HG03064 (cell line): Measurements from ENCODE around the gene GLI3.

Experiments
- ATAC-seq: cut with Tn5 transposase; IDR thresholded peaks from one replicate; pipeline ENCODE4 v1.9.1; 2021; ENCODE audit warnings: low read depth; ENCODE audit not compliant: unreplicated experiment

GLI3 gene

DNA sequence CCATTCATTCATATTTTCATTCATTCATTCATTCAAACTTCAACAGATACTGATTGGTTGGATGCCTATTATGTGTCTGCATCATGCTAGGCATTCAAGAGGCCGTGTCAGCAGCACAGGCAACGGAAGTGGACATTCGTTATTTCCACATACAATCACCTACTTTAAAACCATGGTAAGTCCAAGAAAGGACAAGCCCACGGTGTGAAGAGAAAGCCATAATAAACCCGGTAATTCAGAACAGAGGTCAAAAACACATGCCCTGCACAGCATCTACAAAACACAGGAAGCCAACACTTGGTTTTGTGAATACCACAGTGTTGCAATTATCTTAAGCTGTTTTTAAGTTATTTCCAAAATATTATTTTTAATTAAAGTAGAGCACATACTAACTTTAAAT lies 126.7 kb downstream of the GLI3 start:
- no peak for ATAC-seq

DNA sequence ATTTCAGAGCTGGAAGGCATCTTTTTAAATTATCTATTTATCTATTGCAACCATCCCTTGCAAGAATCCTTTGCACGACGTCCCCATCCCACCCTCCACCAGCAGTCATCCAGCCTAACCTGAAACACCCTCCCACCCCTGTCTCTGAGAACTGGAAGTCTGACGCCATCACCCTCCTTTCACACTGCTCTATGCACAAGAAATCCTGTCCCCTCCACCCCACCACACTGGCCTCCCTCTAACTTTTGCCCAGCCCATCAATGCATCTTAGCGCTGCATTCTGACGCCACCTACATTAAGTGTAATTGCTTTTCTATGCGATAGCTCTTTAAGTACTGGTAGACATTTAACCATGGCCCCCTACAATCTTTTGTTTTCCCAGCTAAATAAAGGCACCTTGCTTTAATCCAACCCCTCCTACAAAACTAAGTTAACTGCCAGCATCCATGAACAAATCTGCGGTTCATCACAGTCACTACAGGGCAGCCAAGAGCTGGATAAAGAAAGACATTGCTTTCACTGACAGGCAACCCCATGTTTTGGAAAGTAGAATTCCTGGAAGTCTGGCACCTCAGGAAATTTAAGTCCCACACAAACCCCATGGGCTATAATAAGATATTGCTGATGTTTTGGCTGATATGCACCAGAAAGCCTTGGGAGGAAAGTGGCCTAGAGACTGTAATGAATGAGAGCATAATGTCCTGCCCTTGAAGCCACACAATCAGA lies 128.0 kb downstream of the GLI3 start:
- ATAC-seq: no peak

- ATAC-seq: no peak
Observed at GRCh38 chr7:42107484-42108240, 129.3 kb downstream of the GLI3 start.

DNA sequence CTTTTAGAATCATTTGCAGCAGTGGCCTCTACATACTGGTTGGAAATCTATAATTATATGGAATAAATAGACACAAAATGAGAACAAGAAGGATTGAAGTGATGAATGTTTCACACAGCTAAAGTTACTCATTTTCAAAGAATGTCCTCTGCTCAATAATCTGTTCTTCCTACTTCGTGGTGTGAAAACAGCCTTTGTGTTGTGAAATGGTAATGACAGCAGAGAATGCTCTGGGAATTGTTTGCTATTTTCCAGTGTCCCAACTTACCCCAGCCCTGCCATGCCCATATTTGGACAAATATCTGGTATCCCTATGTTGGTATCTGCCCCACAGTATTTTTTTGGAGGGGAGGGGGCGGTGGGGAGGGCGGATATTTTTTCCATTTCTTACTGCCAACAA lies 130.4 kb downstream of the GLI3 start:
- no peak for ATAC-seq

DNA sequence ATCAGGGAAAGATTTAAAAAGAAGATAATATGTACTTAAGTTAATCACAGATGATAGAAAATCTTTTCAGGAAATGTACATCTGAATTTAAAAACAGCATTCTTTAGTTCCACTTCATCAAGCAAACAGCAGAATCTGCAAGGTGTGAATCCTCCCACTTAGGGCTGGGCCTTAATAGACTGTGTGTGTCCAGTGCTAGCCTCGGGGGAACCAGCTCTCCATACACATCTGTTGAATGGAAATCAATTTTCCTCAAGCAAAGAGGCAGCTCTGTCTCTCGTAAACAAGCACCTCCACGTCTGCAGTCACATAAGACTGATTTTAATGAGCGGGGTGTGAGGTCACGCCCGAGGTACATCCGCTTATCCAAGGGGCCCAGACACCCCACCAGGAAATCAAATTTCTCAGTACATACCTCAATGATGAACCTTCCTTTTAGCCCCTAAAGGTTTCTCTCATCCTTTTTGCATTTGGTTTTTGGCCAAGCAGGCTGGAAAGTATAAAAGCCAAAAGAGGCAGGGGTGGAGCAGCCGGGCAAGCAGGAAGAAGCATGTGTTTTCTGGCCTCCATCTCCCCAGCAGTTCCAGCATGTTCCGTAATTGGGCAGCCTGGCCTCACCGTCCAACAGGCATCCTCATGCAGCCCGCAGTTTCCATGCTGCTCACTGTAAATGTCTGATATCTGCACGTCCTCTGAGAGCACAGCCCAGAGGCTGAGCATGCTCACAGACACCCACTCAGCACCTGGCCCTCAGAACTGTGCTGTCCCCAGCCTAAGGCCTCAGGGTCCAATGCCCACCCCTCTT lies 131.3 kb downstream of the GLI3 start:
- no peak for ATAC-seq

GRCh38 chr7:42104694-42105093 lies 132.3 kb downstream of the GLI3 start:
- ATAC-seq: no peak

DNA sequence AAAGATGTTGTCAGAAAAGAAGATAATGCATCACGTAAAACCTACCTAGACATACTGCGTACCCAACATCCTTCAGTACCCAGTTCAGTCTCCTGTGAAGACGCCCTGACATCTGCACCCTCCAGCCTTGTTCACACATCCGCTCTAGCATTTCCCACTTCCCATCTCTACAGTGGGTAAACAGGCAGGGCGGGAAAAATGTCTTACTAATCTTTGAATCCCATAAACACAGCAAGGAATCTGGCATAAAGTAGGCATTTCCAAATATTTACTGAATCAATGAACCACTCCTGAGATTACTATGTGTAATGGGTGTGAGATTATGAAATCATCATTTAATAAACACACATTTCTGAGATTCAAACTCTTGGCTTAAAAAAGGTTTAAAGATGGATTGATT lies 132.8 kb downstream of the GLI3 start:
- ATAC-seq: no peak

DNA sequence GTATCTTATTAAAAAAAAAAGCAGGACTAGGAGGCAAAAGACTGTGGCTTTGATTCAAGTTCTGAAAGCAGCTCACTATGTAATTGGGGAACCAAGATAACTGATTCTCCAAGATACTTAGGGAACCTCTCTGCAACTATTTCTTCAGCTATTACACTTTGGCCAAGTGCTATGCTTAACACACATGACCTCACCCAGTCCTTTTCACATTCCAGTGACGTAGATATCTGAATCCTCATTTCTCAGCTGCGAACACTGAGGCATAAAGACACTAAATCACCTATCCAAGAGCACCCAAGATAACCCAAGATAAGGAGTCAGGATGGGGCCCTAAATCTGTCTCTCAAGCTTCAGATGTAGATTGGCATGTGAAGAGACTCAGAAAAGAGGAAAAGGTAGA lies 133.6 kb downstream of the GLI3 start:
- ATAC-seq: no peak

- ATAC-seq: no peak
Observed at GRCh38 chr7:42103020-42103419, 134.0 kb downstream of the GLI3 start.

DNA sequence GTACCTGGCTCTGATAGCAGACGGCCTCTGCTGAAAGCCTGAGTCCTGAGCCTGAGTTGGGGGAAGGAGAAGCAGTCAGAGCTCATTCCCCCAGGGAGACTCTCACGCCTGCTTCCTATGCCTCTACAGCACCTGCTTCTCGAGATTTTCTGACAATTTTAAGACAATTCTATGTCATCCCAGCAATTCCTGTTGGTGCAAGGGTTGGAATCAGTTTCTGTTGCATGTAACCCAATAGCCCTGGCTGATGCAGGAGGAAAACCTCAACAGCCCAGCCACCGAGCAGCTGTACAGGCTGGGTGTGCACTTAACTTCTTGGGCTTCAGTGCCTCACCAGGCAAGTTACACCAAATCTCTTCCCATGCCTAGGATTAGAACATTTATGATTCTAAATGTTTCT lies 134.7 kb downstream of the GLI3 start:
- ATAC-seq: no peak

DNA sequence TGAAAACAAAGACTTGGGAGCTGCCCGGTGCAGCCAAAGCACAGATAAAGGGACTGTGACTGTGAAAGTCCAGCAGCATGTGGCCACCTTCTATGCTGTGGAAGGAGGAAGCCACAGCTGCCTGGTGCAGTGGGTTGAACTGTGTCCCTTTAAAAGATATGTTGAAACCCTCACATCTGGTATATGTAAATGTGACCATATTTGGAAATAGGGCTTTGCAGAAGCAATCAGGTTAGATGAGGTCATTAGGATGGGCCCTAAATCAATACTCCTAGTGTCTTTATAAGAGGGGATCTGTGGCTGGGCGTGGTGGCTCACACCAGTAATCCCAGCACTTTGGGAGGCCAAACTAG lies 136.9 kb downstream of the GLI3 start:
- ATAC-seq: no peak

GRCh38 chr7:42099470-42100155 lies 137.4 kb downstream of the GLI3 start:
- no peak for ATAC-seq

DNA sequence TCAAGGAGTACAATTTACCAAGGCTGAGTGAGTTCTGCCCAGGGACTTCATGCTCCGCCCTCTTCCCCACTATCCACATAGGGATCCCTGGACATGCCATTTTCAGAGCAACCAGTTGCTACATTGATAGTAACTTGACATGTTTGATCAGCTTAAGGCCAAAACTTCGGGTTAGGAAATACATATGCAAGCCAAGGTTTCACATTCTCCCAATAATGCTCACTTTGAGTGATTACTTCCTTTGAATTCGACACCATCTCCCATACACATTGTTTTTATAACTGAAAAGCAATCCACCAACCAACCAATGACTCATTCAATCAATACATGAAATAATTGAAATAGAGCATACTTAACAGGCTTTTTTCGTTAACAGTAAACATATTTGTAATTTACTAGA lies 137.9 kb downstream of the GLI3 start:
- ATAC-seq: no peak

DNA sequence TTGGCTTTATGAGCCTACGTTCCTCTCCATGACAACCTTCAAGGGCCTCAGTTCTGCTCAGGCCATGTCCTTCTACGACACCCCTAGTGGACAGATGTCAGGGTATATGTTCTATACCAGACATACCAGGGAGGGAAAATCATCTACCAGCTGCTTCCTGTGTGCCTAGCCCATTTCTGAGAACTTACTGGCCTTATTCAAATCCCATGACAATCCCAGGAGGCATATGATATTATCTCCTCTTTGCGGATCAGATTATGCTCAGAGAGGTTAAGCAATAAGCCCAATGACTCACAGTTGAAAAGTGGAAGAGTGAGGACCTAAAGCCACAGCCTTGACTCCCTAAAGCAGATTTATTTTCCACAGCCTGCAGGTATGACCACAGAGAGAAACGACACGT lies 139.3 kb downstream of the GLI3 start:
- no peak for ATAC-seq

DNA sequence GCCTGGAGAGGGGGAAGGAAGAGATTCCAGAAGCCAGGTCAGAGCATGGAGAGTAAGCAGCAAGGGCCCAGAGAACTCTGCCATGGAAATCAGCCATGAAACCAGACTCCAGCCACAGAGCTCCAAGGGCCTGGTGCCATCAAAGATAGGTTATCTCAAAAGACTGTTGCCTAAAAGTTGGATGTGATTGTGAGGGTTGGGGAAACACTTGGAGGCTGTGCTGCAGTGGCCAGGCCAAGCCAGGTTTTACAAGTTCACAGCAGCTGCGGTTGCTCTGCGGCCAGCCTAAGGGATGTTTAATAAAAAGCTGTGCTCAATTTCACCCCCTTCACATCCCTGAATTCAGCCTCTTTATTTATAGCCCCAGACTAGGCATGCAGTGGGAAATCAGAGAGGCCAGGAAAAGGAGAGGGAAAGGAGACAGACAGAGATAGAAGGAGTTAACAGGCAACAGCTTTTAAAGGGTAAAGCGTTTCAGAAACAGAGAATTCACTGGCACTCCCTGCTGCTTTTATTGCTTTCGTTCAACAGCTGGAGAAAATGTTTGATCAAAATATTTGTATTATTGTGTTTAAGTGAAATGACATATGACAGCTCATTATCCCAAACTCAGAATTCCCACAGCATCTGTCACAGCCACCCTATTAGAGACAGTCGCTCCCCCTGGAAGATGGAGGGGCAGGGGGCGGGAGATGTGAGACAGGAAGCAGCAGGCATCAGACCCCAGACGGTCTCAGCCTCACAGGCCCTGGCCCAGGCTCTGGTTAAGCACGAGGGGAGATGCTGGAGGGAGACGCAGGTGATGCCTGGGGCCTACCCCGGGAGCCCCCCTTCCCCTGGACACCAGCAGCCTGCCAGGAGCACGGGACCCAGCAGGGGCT lies 140.1 kb downstream of the GLI3 start:
- no peak for ATAC-seq

- no peak for ATAC-seq
Observed at GRCh38 chr7:42096268-42096667, 140.7 kb downstream of the GLI3 start.

GRCh38 chr7:42095791-42096190 lies 141.2 kb downstream of the GLI3 start:
- ATAC-seq: no peak

GRCh38 chr7:42093349-42093905 lies 143.6 kb downstream of the GLI3 start:
- no peak for ATAC-seq

- ATAC-seq: no peak
Observed at GRCh38 chr7:42091461-42092291, 145.3 kb downstream of the GLI3 start.
